ENCODE measurements around the gene EPB41L5.
"Not testable (repeated sequence)": the region's sequence is repeated elsewhere in the genome, so short reads cannot be mapped to it uniquely, and the experiment has no call there.

EPB41L5 gene

GRCh38 chr2:120012771-120013596 lies at the start of gene EPB41L5:
TSS of gene EPB41L5 (plus strand) at chr2:120013077. CDS start at chr2:120019085, 6,008 bp downstream.
- in situ Hi-C loops (cut with HindIII; ENCODE audit: low sequenced_read_pairs): no loop called here

- in situ Hi-C loops (cut with HindIII; ENCODE audit: low sequenced_read_pairs): no loop called here
These were observed 31.0 kb upstream of the EPB41L5 start for GRCh38 chr2:119981896-119982295.

GRCh38 chr2:119982506-119982905 lies 30.4 kb upstream of the EPB41L5 start:
- in situ Hi-C loops (cut with HindIII; ENCODE audit: low sequenced_read_pairs): no loop called here

GRCh38 chr2:119983108-119983507 lies 29.8 kb upstream of the EPB41L5 start:
- in situ Hi-C loops (cut with HindIII; ENCODE audit: low sequenced_read_pairs): no loop called here

- in situ Hi-C loops (cut with HindIII; ENCODE audit: low sequenced_read_pairs): no loop called here
These were observed 16.7 kb upstream of the EPB41L5 start for GRCh38 chr2:119996148-119996547.

- in situ Hi-C loops (cut with HindIII; ENCODE audit: low sequenced_read_pairs): not testable (repeated sequence)
These were observed 15.7 kb upstream of the EPB41L5 start for GRCh38 chr2:119996896-119997891.

GRCh38 chr2:120001471-120001870 lies 11.4 kb upstream of the EPB41L5 start:
- in situ Hi-C loops (cut with HindIII; ENCODE audit: low sequenced_read_pairs): no loop called here

- in situ Hi-C loops (cut with HindIII; ENCODE audit: low sequenced_read_pairs): no loop called here
These were observed 8.6 kb upstream of the EPB41L5 start for GRCh38 chr2:120004254-120004653.

- in situ Hi-C loops (cut with HindIII; ENCODE audit: low sequenced_read_pairs): no loop called here
These were observed 6.9 kb upstream of the EPB41L5 start for GRCh38 chr2:120005834-120006521.

GRCh38 chr2:120007851-120008250 lies 5.0 kb upstream of the EPB41L5 start:
- in situ Hi-C loops (cut with HindIII; ENCODE audit: low sequenced_read_pairs): no loop called here

- in situ Hi-C loops (cut with HindIII; ENCODE audit: low sequenced_read_pairs): no loop called here
These were observed 514 bp upstream of the EPB41L5 start for GRCh38 chr2:120012363-120012762.

- in situ Hi-C loops (cut with HindIII; ENCODE audit: low sequenced_read_pairs): no loop called here
These were observed 833 bp downstream of the EPB41L5 start for GRCh38 chr2:120013597-120014223.

GRCh38 chr2:120014226-120014980 lies 1.5 kb downstream of the EPB41L5 start:
- in situ Hi-C loops (cut with HindIII; ENCODE audit: low sequenced_read_pairs): no loop called here

GRCh38 chr2:120016800-120017199 lies 3.9 kb downstream of the EPB41L5 start:
- in situ Hi-C loops (cut with HindIII; ENCODE audit: low sequenced_read_pairs): no loop called here

- in situ Hi-C loops (cut with HindIII; ENCODE audit: low sequenced_read_pairs): no loop called here
These were observed 4.3 kb downstream of the EPB41L5 start for GRCh38 chr2:120017201-120017600.

GRCh38 chr2:120018549-120018948 lies 5.7 kb downstream of the EPB41L5 start:
- in situ Hi-C loops (cut with HindIII; ENCODE audit: low sequenced_read_pairs): no loop called here

- in situ Hi-C loops (cut with HindIII; ENCODE audit: low sequenced_read_pairs): no loop called here
These were observed 7.7 kb downstream of the EPB41L5 start for GRCh38 chr2:120020554-120020953.

- in situ Hi-C loops (cut with HindIII; ENCODE audit: low sequenced_read_pairs): not testable (repeated sequence)
These were observed 9.6 kb downstream of the EPB41L5 start for GRCh38 chr2:120022505-120022904.

GRCh38 chr2:120026890-120027289 lies 14.0 kb downstream of the EPB41L5 start:
- in situ Hi-C loops (cut with HindIII; ENCODE audit: low sequenced_read_pairs): no loop called here

- in situ Hi-C loops (cut with HindIII; ENCODE audit: low sequenced_read_pairs): no loop called here
These were observed 15.9 kb downstream of the EPB41L5 start for GRCh38 chr2:120028795-120029194.

All from DLD1 (cell line).